ENCODE data around the gene ELAVL2. TPM values are rescaled to one million over a fixed set of nuclear protein-coding genes. Genes with fewer than 3 reads are reported as not detected.

Gene ELAVL2
- total RNA-seq, 1 donor from 2014 or later = 0.26 TPM

DNA sequence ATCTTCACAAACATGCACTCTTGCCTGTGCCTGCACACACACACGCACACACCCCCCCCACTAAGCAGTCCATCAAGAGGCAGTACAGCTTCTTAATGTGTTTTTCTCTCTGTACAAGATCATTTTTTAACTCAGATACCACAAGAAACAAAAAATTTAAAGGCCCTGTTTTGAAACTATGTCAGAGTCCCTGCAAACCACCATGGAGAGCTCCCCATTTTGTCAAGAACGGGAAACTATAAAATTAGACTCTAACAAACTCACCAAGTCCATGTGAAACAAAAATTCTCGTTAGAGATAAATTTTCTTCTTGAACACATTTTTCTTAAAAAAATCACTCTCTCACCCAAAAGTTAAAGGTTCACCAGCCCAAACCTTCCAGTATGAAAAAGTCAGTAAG is 86.3 kb downstream of the ELAVL2 start:
- FAIRE-seq (no peak), DNase-seq (ENCODE audit: low read depth) (no peak)
- H3K27me3 ChIP-seq (ENCODE audit: control insufficient read depth, insufficient read depth, low read length) = no peaks in the 10 kb centered on the region
- TF ChIP-seq, protein P1, sequence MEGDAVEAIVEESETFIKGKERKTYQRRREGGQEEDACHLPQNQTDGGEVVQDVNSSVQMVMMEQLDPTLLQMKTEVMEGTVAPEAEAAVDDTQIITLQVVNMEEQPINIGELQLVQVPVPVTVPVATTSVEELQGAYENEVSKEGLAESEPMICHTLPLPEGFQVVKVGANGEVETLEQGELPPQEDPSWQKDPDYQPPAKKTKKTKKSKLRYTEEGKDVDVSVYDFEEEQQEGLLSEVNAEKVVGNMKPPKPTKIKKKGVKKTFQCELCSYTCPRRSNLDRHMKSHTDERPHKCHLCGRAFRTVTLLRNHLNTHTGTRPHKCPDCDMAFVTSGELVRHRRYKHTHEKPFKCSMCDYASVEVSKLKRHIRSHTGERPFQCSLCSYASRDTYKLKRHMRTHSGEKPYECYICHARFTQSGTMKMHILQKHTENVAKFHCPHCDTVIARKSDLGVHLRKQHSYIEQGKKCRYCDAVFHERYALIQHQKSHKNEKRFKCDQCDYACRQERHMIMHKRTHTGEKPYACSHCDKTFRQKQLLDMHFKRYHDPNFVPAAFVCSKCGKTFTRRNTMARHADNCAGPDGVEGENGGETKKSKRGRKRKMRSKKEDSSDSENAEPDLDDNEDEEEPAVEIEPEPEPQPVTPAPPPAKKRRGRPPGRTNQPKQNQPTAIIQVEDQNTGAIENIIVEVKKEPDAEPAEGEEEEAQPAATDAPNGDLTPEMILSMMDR (IDR thresholded peaks at IDR 0.05; ENCODE audit: insufficient read depth, low read length, severe bottlenecking) = no peak
- H3K36me3 ChIP-seq (ENCODE audit: control insufficient read depth, insufficient read depth, low read length) = no peaks in the 10 kb centered on the region
- no peak overlapping the region for H3K4me3 ChIP-seq (ENCODE audit: low read depth, low read length)

DNA sequence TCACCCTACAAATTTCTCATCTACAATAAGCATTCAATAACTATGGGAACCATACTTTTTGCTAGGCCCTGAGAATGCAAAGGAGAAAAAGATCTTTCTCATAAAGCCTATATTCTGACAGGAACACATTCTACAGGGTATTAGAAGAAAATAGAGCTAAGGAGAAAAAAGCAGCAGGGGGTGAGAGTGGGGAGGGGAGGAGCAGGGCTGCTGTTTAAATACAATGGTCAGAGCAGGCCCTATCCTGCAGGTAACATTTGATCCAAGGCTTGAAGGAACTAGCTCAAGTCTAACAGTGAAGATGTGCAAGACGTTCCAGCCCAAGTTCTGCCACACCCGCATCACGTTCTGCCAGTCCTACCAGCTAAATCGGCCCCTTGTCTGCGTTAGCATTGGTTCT is 89.7 kb downstream of the ELAVL2 start:
- DNase-seq (ENCODE audit: low read depth) (no peak), FAIRE-seq (peak; percentile 64)
- H3K27me3 ChIP-seq (ENCODE audit: control insufficient read depth, insufficient read depth, low read length) = no peaks in the 10 kb centered on the region
- no peak overlapping the region for H3K4me3 ChIP-seq (ENCODE audit: low read depth, low read length)
- H3K36me3 ChIP-seq (ENCODE audit: control insufficient read depth, insufficient read depth, low read length) = no peaks in the 10 kb centered on the region
- TF ChIP-seq, protein P1 (IDR thresholded peaks at IDR 0.05; ENCODE audit: insufficient read depth, low read length, severe bottlenecking) = no peak

- TF ChIP-seq, protein P1 (IDR thresholded peaks at IDR 0.05; ENCODE audit: insufficient read depth, low read length, severe bottlenecking) = no peak
Observed at GRCh38 chr9:23733495-23734078, 92.5 kb downstream of the ELAVL2 start.

GRCh38 chr9:23731353-23731752 is 94.7 kb downstream of the ELAVL2 start:
- H3K27me3 ChIP-seq (ENCODE audit: control insufficient read depth, insufficient read depth, low read length) = no peaks in the 10 kb centered on the region
- TF ChIP-seq, protein P1 (IDR thresholded peaks at IDR 0.05; ENCODE audit: insufficient read depth, low read length, severe bottlenecking) = no peak
- no peak for FAIRE-seq
- no peaks in the 10 kb centered on the region for H3K36me3 ChIP-seq (ENCODE audit: control insufficient read depth, insufficient read depth, low read length)
- DNase-seq (ENCODE audit: low read depth) = no peak
- no peak overlapping the region for H3K4me3 ChIP-seq (ENCODE audit: low read depth, low read length)

More at GRCh38 chr9:23733495-23734078, 92.5 kb downstream of the ELAVL2 start:
- no peak overlapping the region for H3K4me3 ChIP-seq (ENCODE audit: low read depth, low read length)
- H3K36me3 ChIP-seq (ENCODE audit: control insufficient read depth, insufficient read depth, low read length) = no peaks in the 10 kb centered on the region
- FAIRE-seq (no peak), DNase-seq (ENCODE audit: low read depth) (no peak)
- no peaks in the 10 kb centered on the region for H3K27me3 ChIP-seq (ENCODE audit: control insufficient read depth, insufficient read depth, low read length)

DNA sequence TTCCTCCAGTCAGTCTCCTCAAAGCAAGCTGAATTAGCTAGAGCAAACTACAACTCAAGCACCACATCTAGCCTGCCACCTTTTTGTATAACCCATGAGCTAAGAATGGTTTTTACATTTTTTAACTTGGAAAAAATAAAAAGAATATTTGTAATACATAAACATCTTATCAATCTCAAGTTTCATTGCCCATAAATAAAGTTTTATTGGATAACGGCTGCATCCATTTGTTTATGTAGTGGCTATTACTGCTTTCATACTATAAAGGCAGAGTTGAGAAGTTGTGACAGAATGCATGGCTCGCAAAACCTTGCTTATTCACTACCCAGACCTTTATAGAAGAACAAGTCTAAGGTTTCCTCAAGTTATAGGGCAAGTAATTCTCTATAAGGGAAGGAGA is 95.7 kb downstream of the ELAVL2 start:
- H3K36me3 ChIP-seq (ENCODE audit: control insufficient read depth, insufficient read depth, low read length) = no peaks in the 10 kb centered on the region
- TF ChIP-seq, protein P1 (IDR thresholded peaks at IDR 0.05; ENCODE audit: insufficient read depth, low read length, severe bottlenecking) = no peak
- no peaks in the 10 kb centered on the region for H3K27me3 ChIP-seq (ENCODE audit: control insufficient read depth, insufficient read depth, low read length)
- DNase-seq (ENCODE audit: low read depth) = no peak
- no peak overlapping the region for H3K4me3 ChIP-seq (ENCODE audit: low read depth, low read length)
- FAIRE-seq = no peak

DNA sequence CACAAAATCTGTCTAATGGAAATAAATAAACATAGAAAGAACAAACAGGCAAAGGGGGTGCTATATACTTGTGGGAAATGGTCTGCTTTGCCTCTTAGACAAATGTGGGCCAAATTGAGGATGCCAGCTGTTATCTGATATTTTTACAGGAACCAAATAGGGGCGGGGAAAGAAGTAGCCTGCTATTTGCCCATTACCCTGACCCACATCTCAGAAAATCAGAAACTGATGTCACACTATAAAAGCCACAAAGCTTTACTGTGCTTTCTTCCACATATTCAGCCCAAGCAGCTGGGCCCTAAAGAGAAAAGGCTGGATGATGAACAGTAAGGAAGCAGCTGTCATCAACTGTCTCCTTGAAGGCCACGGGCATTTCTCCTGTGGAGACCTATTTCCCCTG is 97.3 kb downstream of the ELAVL2 start:
- FAIRE-seq (no peak), DNase-seq (ENCODE audit: low read depth) (no peak)
- no peaks in the 10 kb centered on the region for H3K27me3 ChIP-seq (ENCODE audit: control insufficient read depth, insufficient read depth, low read length)
- TF ChIP-seq, protein P1 (IDR thresholded peaks at IDR 0.05; ENCODE audit: insufficient read depth, low read length, severe bottlenecking) = no peak
- H3K36me3 ChIP-seq (ENCODE audit: control insufficient read depth, insufficient read depth, low read length) = no peaks in the 10 kb centered on the region
- H3K4me3 ChIP-seq (ENCODE audit: low read depth, low read length) = no peak overlapping the region
